Spinal cord (tissue), 10 donors: ENCODE results near the gene MICAL2. TPM values are rescaled to one million over a fixed set of nuclear protein-coding genes. Genes with fewer than 3 reads are reported as not detected.

ENCODE experiments used
- DNase-seq, 6 donors: peaks; one replicate each; pipeline versions ENCODE4 v3.0.0 to v3.0.0-alpha.2; 2013 to 2015; ENCODE audit warnings: low spot score in 6 of 6, low read depth in 4 of 6
- H3K27ac ChIP-seq: one replicate; pipeline ENCODE4 v1.5.1; 2013; ENCODE audit warnings: low read depth, low read length, control low read depth
- H3K27me3 ChIP-seq: one replicate; pipeline ENCODE4 v1.6.1; 2013; ENCODE audit warnings: low read length; ENCODE audit not compliant: control insufficient read depth, insufficient read depth
- H3K36me3 ChIP-seq: one replicate; pipeline ENCODE4 v1.6.1; 2013; ENCODE audit warnings: low read length; ENCODE audit not compliant: control insufficient read depth, insufficient read depth
- H3K4me1 ChIP-seq: one replicate; pipeline ENCODE4 v1.6.1; 2013; ENCODE audit warnings: low read length; ENCODE audit not compliant: control insufficient read depth, insufficient read depth
- H3K4me3 ChIP-seq: one replicate; pipeline ENCODE4 v1.5.1; 2013; ENCODE audit warnings: low read depth, low read length, control low read depth
- H3K9me3 ChIP-seq: one replicate; pipeline ENCODE4 v1.6.1; 2013; ENCODE audit warnings: low read length; ENCODE audit not compliant: control insufficient read depth, insufficient read depth
- WGBS: methylation state at CpG from one replicate; pipeline ENCODE4 v1.1.5; 2013; ENCODE audit warnings: missing lambda C conversion rate; ENCODE audit not compliant: insufficient coverage; 5-methylcytosine and 5-hydroxymethylcytosine counted together
- polyA plus RNA-seq, 2 donors: library from polyadenylated mRNA; unstranded; fragments of 120-200 nt; gene quantifications; one replicate each; pipeline ENCODE4 v1.2.1, GENCODE V29; 2013; ENCODE audit not compliant: insufficient read length in 2 of 2
- total RNA-seq, 2 donors: library from RNA; depleted of rRNA in 1 of 2; stranded (reverse); fragments of 120-200 nt in 1 of 2; fragments of >200 nt in 1 of 2; gene quantifications; one replicate each; pipeline versions ENCODE4 v1.2.3 to v1.2.4, GENCODE V29; 2013 to 2014
- donor health status: healthy.

Gene MICAL2
- total and polyA plus RNA-seq, 4 donors = 15.8 to 57.0 (median 23.2) TPM

DNA sequence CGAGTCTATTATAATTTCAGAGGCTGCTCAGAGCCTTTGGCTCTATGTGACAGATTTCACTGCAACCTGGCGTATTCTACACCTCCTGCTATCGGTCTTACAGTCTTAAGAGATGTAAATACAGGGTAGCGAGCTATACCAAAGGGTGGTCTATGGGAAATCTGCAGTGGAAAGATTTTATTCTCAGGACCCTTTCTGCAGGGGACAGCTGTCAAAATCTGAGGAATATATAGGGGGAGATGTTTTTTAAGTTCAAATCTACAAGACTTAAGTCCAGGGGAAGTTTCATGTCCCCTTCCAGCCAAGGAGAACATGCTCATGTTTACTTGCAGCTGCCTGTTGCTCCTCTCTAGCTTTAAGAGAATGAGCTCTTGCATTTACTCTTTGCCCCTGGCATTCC, 62.7 kb downstream of the MICAL2 start:
- H3K36me3 ChIP-seq = no peaks in the 10 kb centered on the region
- no peaks in the 10 kb centered on the region for H3K27me3 ChIP-seq
- H3K9me3 ChIP-seq = no peaks in the 10 kb centered on the region
- H3K4me3 ChIP-seq = no peak overlapping the region
- 80% methylated on average over 2 of the region's 4 CpGs for WGBS
- no peak overlapping the region for H3K27ac ChIP-seq
- no peak for DNase-seq
- H3K4me1 ChIP-seq = peaks cover 7% of the 10 kb centered on the region

DNA sequence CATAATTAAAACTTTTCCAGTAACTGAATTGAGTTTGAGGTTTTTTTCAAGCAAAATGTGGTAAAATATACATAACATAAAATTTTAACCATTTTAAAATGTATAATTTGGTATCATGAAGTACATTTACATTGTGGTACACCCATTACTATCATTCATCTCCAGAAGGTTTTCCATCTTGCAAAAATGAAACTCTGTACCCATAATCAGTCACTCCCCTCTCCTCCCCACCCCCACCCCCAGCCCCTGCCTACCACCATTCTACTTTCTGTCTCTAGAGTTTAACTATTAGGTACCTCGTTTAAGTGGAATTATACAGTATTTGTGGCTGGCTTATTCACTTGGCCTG, 63.7 kb downstream of the MICAL2 start:
- Histone ChIP-seq H3K36me3 (no peaks in the 10 kb centered on the region), H3K27me3 (no peaks in the 10 kb centered on the region), H3K4me3 (no peak overlapping the region), H3K4me1 (peaks cover 7% of the 10 kb centered on the region), H3K9me3 (no peaks in the 10 kb centered on the region), H3K27ac (no peak overlapping the region)
- no CpG with 5 or more reads among the region's 1 CpG for WGBS
- DNase-seq = no peak

DNA sequence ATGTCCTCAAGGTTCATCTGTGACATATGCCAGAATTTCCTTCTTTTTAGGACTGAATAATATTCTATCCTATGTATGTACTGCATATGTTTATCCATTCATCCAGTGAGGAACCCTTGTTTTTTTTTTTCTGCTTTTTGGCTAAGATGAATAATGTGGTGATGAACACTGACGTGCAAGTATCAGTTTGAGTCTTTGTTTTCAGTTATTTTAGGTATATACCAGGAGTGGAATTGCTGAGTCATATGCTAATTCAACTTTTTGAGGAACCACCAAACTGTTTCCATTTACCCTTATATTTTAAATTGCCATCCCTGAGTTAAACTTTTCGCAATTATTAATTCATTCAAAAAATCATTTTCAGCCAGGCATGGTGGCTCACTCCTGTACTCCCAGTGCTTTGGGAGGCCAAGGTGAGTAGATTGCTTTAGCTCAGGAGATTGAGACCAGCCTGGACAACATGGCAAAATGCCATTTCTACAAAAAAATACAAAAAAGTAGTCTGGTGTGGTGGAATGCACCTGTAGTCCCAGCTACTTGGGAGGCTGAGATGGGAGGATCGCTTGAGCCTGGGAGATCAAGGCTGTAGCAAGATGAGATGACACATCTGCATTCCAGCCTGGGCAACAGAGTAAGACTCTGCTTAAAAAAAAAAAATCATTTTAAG, 64.2 kb downstream of the MICAL2 start:
- no peak for DNase-seq
- Histone ChIP-seq H3K4me3 (no peak overlapping the region), H3K27me3 (no peaks in the 10 kb centered on the region), H3K4me1 (peaks cover 7% of the 10 kb centered on the region), H3K36me3 (no peaks in the 10 kb centered on the region), H3K9me3 (no peaks in the 10 kb centered on the region), H3K27ac (no peak overlapping the region)
- WGBS = 100% methylated on average over 1 of the region's 3 CpGs

DNA sequence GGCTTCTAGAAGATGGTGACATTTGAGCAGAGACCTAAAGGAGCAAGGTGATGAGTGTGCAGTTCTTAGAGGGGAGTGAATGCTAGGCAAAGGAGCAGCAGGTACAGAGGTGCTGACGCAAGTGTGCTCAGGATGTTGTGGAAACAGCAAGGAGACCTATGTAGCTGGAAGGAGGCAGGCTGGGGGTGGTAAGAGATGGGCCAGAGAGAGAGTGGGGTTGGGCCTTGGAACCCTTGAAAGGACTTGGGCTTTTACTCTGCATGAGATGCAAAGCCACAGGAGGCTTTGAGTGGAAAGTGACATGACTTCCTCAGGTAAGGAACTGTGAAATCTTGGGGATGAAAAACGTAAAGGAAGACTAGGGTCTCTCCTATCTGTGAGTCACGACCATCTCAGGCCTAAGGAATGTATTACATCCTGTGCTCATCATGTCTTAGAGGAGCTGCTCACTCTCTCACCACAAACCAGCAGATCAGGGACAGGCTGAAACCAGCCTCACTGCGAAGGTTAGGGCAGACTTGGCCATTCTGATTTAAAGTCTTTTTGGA, 65.4 kb downstream of the MICAL2 start:
- Histone ChIP-seq H3K27ac (no peak overlapping the region), H3K36me3 (no peaks in the 10 kb centered on the region), H3K4me1 (peaks cover 4% of the 10 kb centered on the region), H3K27me3 (no peaks in the 10 kb centered on the region), H3K9me3 (no peaks in the 10 kb centered on the region), H3K4me3 (no peak overlapping the region)
- DNase-seq = no peak
- 43% methylated on average over 1 of the region's 4 CpGs for WGBS

DNA sequence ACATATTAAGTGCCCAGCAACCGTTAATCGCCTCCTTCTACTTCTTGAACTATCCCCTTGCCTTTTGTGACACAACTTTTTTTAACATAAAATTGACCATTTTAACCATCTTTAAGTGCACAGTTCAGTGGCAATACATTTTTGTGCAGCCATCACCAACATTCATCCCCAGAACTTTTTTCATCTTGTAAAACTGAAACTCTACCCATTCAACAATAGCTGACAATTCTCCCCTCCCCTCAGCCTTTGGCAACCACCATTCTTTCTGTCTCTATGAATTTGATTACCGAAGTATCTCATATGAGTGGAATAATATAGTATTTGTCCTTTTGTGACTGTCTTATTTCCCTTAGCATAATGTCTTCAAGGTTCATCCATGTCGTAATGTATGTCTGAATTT, 66.0 kb downstream of the MICAL2 start:
- Histone ChIP-seq H3K27ac (no peak overlapping the region), H3K27me3 (no peaks in the 10 kb centered on the region), H3K4me3 (no peak overlapping the region), H3K9me3 (no peaks in the 10 kb centered on the region), H3K36me3 (no peaks in the 10 kb centered on the region), H3K4me1 (no peaks in the 10 kb centered on the region)
- no peak for DNase-seq
- 100% methylated on average over 2 of the region's 4 CpGs for WGBS

DNA sequence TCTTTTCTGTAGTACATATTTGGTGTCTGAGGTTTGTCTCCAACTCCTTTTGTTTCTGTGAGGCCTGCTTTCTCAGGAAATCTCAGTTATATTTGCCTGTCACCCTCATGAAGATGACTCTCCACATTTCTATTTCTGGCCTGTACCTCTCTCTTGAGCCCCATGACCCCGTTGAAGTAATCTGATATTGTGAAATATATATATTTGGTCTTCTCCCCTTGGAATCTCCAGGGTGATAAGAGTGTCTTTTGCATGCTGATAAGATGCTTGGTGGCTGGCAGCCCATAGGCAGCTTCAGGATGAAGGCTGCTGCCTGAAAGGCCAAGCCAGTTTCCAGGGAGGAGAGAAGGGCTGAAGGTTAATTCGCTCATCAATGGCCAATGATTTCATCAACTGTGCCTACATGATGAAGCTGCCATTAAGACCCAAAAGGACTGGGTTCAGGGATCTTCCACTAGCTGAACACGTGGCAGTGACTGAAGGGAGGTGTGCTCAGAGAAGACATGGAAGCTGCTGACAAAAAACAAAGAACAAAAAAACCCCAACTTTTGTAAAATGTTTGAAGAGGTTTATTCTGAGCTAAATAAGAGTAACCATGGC, 67.4 kb downstream of the MICAL2 start:
- Histone ChIP-seq H3K4me3 (no peak overlapping the region), H3K36me3 (no peaks in the 10 kb centered on the region), H3K9me3 (no peaks in the 10 kb centered on the region), H3K27me3 (no peaks in the 10 kb centered on the region), H3K4me1 (no peaks in the 10 kb centered on the region), H3K27ac (no peak overlapping the region)
- 100% methylated on average over 1 of the region's 3 CpGs for whole genome bisulfite sequencing
- DNase-seq = no peak

DNA sequence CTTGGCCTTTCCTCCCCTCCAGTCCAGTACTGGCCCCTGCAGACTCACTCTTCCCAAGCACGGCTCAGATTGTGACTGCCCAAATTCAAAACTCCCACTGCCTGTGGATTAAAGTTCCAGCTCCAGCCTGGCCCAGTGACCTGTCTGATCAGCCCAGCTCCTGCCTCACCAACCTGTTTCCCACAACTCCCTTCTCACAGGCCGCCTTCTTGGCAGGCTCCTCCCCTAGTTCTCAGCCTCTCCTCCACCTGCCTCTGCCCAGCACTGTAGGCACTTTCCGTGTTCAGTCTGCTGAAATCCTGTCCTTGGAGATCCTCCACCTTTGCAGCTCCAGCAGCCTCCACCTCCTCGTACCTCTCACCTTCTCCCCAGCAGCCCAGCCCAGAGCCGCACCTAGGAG, 68.6 kb downstream of the MICAL2 start:
- Histone ChIP-seq H3K9me3 (no peaks in the 10 kb centered on the region), H3K4me3 (no peak overlapping the region), H3K4me1 (no peaks in the 10 kb centered on the region), H3K27me3 (no peaks in the 10 kb centered on the region), H3K27ac (no peak overlapping the region), H3K36me3 (no peaks in the 10 kb centered on the region)
- 91% methylated on average over 5 of the region's 5 CpGs for WGBS
- DNase-seq = no peak

DNA sequence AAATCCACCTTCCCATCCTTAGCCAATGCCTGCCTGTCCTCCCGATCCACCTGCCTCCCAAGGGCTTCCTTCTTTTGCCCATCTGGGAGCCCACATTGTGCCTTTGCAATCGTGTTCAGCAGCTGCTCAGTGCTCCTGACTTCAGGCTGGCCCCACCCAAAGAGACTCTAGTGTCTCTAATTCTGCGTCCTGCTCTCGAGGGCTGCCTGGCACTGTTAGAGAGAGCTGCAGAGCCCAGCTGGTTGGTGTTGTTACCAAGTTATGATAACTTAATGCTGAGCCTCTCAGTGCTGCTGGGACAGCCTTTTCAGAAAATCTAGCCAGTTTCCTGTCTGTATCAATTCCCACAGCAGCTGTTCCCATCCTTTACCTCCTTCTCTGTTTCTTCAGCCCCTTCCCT, 69.1 kb downstream of the MICAL2 start:
- H3K4me3 ChIP-seq = no peak overlapping the region
- H3K27ac ChIP-seq = no peak overlapping the region
- DNase-seq = no peak
- H3K36me3 ChIP-seq = no peaks in the 10 kb centered on the region
- H3K4me1 ChIP-seq = no peaks in the 10 kb centered on the region
- no peaks in the 10 kb centered on the region for H3K27me3 ChIP-seq
- no peaks in the 10 kb centered on the region for H3K9me3 ChIP-seq
- WGBS = 68% methylated on average over 4 of the region's 4 CpGs

DNA sequence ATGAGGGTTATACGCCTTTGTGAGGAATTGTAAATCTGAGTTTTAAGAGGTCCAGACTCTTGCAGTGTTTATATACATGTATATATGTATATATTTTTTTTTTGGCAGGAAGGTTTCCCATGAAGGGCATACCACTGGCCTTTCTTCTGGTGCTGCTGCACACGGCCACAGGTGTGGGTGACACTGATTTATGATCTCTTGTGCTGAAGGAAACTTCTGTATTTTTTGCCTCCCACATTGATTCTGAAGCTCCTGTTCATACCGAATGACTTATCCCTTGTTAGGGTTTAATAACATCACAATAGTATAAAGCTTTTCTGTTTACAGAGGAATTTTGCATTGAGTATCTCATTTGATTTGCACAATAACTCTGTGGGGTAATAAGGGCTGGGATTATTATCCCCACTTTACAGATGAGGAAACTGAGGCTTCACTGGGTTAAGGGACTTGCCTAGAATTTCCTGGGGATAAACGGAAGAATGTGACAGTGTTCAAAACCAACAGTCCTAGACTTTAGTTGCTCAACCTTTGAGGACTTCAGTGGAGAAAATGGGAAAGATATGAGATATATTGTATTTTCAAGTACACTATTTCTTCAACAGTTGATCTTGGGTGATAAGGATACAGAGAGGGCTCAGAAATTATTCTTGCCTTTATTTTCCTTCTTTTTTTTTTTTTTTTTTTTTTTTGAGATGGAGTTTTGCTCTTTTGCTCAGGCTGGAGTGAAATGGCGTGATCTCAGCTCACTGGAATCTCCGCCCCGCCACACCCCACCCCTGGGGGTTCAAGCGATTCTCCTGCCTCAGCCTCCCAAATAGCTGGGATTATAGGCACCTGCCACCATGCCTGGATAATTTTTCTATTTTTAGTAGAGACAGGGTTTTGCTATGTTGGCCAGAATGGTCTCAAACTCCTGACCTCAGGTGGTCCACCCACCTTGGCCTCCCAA, 70.1 kb downstream of the MICAL2 start:
- Histone ChIP-seq H3K27me3 (peaks cover under 1% of the 10 kb centered on the region), H3K9me3 (no peaks in the 10 kb centered on the region), H3K4me1 (no peaks in the 10 kb centered on the region), H3K4me3 (no peak overlapping the region), H3K27ac (no peak overlapping the region), H3K36me3 (no peaks in the 10 kb centered on the region)
- DNase-seq = no peak
- WGBS = 100% methylated on average over 3 of the region's 8 CpGs
